HepG2 (cell line): ENCODE results near the gene CSNK2A1. TPM values are rescaled to one million over a fixed set of nuclear protein-coding genes. Genes with fewer than 3 reads are reported as not detected.

Source experiments
- HBP1 ChIP-seq: IDR thresholded peaks from 2 replicates; pipeline ENCODE4 v1.6.1; 2016; ENCODE audit warnings: low read depth, control low read depth
- MAFF ChIP-seq: IDR thresholded peaks from 2 replicates; pipeline ENCODE4 v1.6.1; 2011; ENCODE audit warnings: low read depth, low read length, improper control_type of control experiment
- NR2F1 ChIP-seq, 2 experiments: fragments of 450-650 bp in 1 of 2; formaldehyde crosslinking in 1 of 2; IDR thresholded peaks; 2 replicates each; pipeline versions ENCODE4 v1.5.0 to v1.6.1; 2016 to 2020; ENCODE audit warnings: mild to moderate bottlenecking in 1 of 2, missing compliant biosample characterization in 1 of 2, missing genetic modification reagents in 1 of 2, moderate library complexity in 1 of 2
- PITX1 ChIP-seq: sonication (generic); formaldehyde crosslinking; IDR thresholded peaks from 2 replicates; pipeline ENCODE4 v1.5.1; 2020; ENCODE audit warnings: mild to moderate bottlenecking, missing genetic modification reagents
- SKI ChIP-seq: fragments of 450-650 bp; IDR thresholded peaks from one replicate; pipeline ENCODE4 v1.6.1; 2018; ENCODE audit warnings: mild to moderate bottlenecking; ENCODE audit not compliant: partially characterized antibody
- THAP11 ChIP-seq: IDR thresholded peaks from 2 replicates; pipeline ENCODE4 v1.6.1; 2016; ENCODE audit warnings: missing biosample characterization, missing genetic modification reagents
- ZBTB20 ChIP-seq: sonication (generic); formaldehyde crosslinking; IDR thresholded peaks from 2 replicates; pipeline ENCODE4 v1.8.1; 2023; ENCODE audit warnings: missing genetic modification reagents, low read depth, mild to moderate bottlenecking, borderline replicate concordance
- ZNF10 ChIP-seq: sonication (generic); formaldehyde crosslinking; IDR thresholded peaks from 2 replicates; pipeline ENCODE4 v1.4.0; 2020; ENCODE audit warnings: mild to moderate bottlenecking, low read depth, missing genetic modification reagents, borderline replicate concordance
- ZNF101 ChIP-seq: sonication (generic); formaldehyde crosslinking; IDR thresholded peaks from 2 replicates; pipeline ENCODE4 v1.4.0; 2020; ENCODE audit warnings: mild to moderate bottlenecking, low read depth, missing genetic modification reagents, borderline replicate concordance
- ZNF557 ChIP-seq: sonication (generic); formaldehyde crosslinking; IDR thresholded peaks from 2 replicates; pipeline ENCODE4 v1.4.0; 2020; ENCODE audit warnings: missing genetic modification reagents
- ZSCAN9 ChIP-seq: IDR thresholded peaks from 2 replicates; pipeline ENCODE4 v1.6.1; 2016; ENCODE audit warnings: borderline replicate concordance
- polyA plus RNA-seq, 8 experiments: library from polyadenylated mRNA; depleted of rRNA in 3 of 8; stranded (reverse) in 7 of 8; unstranded in 1 of 8; fragments of >200 nt; fragmentation: Illumina TruSeq in 4 of 8; extraction: Trizol in 4 of 8; gene quantifications; 2 replicates each; pipeline versions ENCODE4 v1.2.1 to v1.2.3, GENCODE V29; 2011 to 2016; ENCODE audit warnings: low read depth in 4 of 8, missing spikeins in 1 of 8, mixed read lengths in 1 of 8; ENCODE audit not compliant: insufficient read depth in 1 of 8
- total RNA-seq, 5 experiments: library from RNA; depleted of rRNA; stranded (reverse); fragments of >200 nt; fragmentation: Illumina TruSeq; extraction: Trizol; gene quantifications; 2 replicates each; pipeline ENCODE4 v1.2.3, GENCODE V29; 2016; ENCODE audit warnings: low read depth in 1 of 5
- TF ChIP-seq, protein P1 (sequence below): IDR thresholded peaks from 2 replicates; pipeline ENCODE4 v1.6.1; 2016; ENCODE audit warnings: mild to moderate bottlenecking
- TF ChIP-seq, protein P2 (sequence below): sonication (generic); formaldehyde crosslinking; IDR thresholded peaks from 2 replicates; pipeline ENCODE4 v1.9.0; 2021; ENCODE audit warnings: missing genetic modification reagents, borderline replicate concordance
- TF ChIP-seq, protein P3 (sequence below): sonication (generic); formaldehyde crosslinking; IDR thresholded peaks from 2 replicates; pipeline ENCODE4 v1.4.0; 2020; ENCODE audit warnings: missing genetic modification reagents, borderline replicate concordance
- TF ChIP-seq, protein P4 (sequence below), 2 experiments: sonication (generic) in 1 of 2; formaldehyde crosslinking in 1 of 2; IDR thresholded peaks; 2 replicates each; pipeline versions ENCODE4 v1.5.1 to v1.6.1; 2011 to 2020; ENCODE audit warnings: borderline replicate concordance in 1 of 2, low read depth in 1 of 2, low read length in 1 of 2, mild to moderate bottlenecking in 1 of 2, missing genetic modification reagents in 1 of 2, moderate library complexity in 1 of 2

The CSNK2A1 gene
- total and polyA plus RNA-seq, 2 of the 13 experiments (the other 11 are each of a cell fraction or from before 2014, with no cell fraction given), result 153 to 231 TPM

GRCh38 chr20:462199-462991 is 81.2 kb downstream of the CSNK2A1 start, which contains the start of gene TBC1D20 (continued):
- TF ChIP-seq, protein P1, sequence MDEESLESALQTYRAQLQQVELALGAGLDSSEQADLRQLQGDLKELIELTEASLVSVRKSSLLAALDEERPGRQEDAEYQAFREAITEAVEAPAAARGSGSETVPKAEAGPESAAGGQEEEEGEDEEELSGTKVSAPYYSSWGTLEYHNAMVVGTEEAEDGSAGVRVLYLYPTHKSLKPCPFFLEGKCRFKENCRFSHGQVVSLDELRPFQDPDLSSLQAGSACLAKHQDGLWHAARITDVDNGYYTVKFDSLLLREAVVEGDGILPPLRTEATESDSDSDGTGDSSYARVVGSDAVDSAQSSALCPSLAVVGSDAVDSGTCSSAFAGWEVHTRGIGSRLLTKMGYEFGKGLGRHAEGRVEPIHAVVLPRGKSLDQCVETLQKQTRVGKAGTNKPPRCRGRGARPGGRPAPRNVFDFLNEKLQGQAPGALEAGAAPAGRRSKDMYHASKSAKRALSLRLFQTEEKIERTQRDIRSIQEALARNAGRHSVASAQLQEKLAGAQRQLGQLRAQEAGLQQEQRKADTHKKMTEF, result peak; percentile 34; the same call in 1 of the 2 replicates
- TF ChIP-seq, protein P2, sequence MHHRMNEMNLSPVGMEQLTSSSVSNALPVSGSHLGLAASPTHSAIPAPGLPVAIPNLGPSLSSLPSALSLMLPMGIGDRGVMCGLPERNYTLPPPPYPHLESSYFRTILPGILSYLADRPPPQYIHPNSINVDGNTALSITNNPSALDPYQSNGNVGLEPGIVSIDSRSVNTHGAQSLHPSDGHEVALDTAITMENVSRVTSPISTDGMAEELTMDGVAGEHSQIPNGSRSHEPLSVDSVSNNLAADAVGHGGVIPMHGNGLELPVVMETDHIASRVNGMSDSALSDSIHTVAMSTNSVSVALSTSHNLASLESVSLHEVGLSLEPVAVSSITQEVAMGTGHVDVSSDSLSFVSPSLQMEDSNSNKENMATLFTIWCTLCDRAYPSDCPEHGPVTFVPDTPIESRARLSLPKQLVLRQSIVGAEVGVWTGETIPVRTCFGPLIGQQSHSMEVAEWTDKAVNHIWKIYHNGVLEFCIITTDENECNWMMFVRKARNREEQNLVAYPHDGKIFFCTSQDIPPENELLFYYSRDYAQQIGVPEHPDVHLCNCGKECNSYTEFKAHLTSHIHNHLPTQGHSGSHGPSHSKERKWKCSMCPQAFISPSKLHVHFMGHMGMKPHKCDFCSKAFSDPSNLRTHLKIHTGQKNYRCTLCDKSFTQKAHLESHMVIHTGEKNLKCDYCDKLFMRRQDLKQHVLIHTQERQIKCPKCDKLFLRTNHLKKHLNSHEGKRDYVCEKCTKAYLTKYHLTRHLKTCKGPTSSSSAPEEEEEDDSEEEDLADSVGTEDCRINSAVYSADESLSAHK, result no peak
- TF ChIP-seq ZBTB20, result peak; percentile 16; the same call in 1 of the 2 replicates
- peak; percentile 81 for TF ChIP-seq SKI
- TF ChIP-seq HBP1 (CRISPR knock-in tag), result 0 out of 2 replicates have a peak, but pooled peaks have one; percentile 47
- TF ChIP-seq, protein P3, sequence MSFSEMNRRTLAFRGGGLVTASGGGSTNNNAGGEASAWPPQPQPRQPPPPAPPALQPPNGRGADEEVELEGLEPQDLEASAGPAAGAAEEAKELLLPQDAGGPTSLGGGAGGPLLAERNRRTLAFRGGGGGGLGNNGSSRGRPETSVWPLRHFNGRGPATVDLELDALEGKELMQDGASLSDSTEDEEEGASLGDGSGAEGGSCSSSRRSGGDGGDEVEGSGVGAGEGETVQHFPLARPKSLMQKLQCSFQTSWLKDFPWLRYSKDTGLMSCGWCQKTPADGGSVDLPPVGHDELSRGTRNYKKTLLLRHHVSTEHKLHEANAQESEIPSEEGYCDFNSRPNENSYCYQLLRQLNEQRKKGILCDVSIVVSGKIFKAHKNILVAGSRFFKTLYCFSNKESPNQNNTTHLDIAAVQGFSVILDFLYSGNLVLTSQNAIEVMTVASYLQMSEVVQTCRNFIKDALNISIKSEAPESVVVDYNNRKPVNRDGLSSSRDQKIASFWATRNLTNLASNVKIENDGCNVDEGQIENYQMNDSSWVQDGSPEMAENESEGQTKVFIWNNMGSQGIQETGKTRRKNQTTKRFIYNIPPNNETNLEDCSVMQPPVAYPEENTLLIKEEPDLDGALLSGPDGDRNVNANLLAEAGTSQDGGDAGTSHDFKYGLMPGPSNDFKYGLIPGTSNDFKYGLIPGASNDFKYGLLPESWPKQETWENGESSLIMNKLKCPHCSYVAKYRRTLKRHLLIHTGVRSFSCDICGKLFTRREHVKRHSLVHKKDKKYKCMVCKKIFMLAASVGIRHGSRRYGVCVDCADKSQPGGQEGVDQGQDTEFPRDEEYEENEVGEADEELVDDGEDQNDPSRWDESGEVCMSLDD (CRISPR knock-in tag), result 0 out of 2 replicates have a peak, but pooled peaks have one; percentile 15
- TF ChIP-seq ZNF101, result no peak
- TF ChIP-seq PITX1 (CRISPR knock-in tag), result no peak
- no peak; the same call in 1 of the 2 replicates for TF ChIP-seq ZNF557
- TF ChIP-seq THAP11 (CRISPR knock-in tag), result peak; percentile 64; the same call in 1 of the 2 replicates
- peak; percentile 86 for TF ChIP-seq MAFF
- TF ChIP-seq NR2F1 (CRISPR knock-in tag; IDR thresholded peaks at IDR 0.05), result no peak
- TF ChIP-seq, protein P4, sequence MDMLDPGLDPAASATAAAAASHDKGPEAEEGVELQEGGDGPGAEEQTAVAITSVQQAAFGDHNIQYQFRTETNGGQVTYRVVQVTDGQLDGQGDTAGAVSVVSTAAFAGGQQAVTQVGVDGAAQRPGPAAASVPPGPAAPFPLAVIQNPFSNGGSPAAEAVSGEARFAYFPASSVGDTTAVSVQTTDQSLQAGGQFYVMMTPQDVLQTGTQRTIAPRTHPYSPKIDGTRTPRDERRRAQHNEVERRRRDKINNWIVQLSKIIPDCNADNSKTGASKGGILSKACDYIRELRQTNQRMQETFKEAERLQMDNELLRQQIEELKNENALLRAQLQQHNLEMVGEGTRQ (IDR thresholded peaks at IDR 0.05; ENCODE audit: low read depth, low read length), result peak; percentile 95
- TF ChIP-seq, protein P4 (CRISPR knock-in tag; IDR thresholded peaks at IDR 0.05; ENCODE audit: borderline replicate concordance), result peak; percentile 78; the same call in 1 of the 2 replicates
- peak; percentile 75; the same call in 1 of the 2 replicates for TF ChIP-seq ZSCAN9
- TF ChIP-seq ZNF10, result no peak
